ENCODE data around the gene ENOSF1. TPM values are rescaled to one million over a fixed set of nuclear protein-coding genes. Genes with fewer than 3 reads are reported as not detected.
A peak's percentile ranks its signal among the peaks of the same experiment; 100 is the strongest.
"Not testable (repeated sequence)": the region's sequence is repeated elsewhere in the genome, so short reads cannot be mapped to it uniquely, and the experiment has no call there.

ENOSF1 gene
- total and polyA plus RNA-seq, 10 of the 15 experiments (the other 5 are each of a cell fraction or from before 2014, with no cell fraction given): 12.5 to 43.3 (median 29.5) TPM

GRCh38 chr18:730692-731091 lies 18.3 kb upstream of the ENOSF1 start:
- no peaks in the 10 kb centered on the region for H3K9me3 ChIP-seq (replicated peaks; ENCODE audit: control insufficient read depth, insufficient read depth, low read length)
- BruUV-seq (replicated peaks): TSS peak; percentile 24
- POLR2A ChIA-PET: no interaction called here
- CTCF ChIA-PET: interaction anchor here (1.2 to 1.5 kb wide), 3 partner anchors 100 to 109 kb away, joined by 4 to 8 read pairs (median 4); no protein-coding TSS in a partner anchor
- intact Hi-C loops (cut with micrococcal nuclease; ENCODE audit: unreplicated experiment) (no loop called here), in situ Hi-C loops (cut with MboI) (loop anchor here (25.0 kb wide), 1 partner anchor 232 kb away; no protein-coding TSS in a partner anchor)
- peaks cover 0 to 2% of the 10 kb centered on the region in 2 experiments; a peak in 1 of 4 replicates for H3K36me3 ChIP-seq (ENCODE audit: control insufficient read depth in 2 of 2, insufficient read depth in 2 of 2, low read length in 1 of 2)
- H3K4me3 ChIP-seq: no peak overlapping the region
- no peaks in the 10 kb centered on the region for H3K27me3 ChIP-seq (replicated peaks in 1 of 2; ENCODE audit: control insufficient read depth in 2 of 2, insufficient read depth in 2 of 2, low read length in 1 of 2)
- H3K9ac ChIP-seq (ENCODE audit: control insufficient read depth, insufficient read depth, low read length): no peak overlapping the region
- FAIRE-seq (no peak), DNase-seq (ENCODE audit: low read depth, low spot score) (no peak), ATAC-seq (no peak)
- H2AFZ ChIP-seq (ENCODE audit: control insufficient read depth, low read depth, low read length): no peak overlapping the region
- SMC1A ChIA-PET (ENCODE audit: uncharacterized antibody, unreplicated experiment): interaction anchor here (1.0 to 1.8 kb wide), 2 partner anchors 9 to 100 kb away, joined by 4 to 5 read pairs; no protein-coding TSS in a partner anchor
- no peaks in the 10 kb centered on the region for H3K4me1 ChIP-seq (ENCODE audit: control insufficient read depth, insufficient read depth, low read length)
- TF ChIP-seq CBX3 (IDR thresholded peaks at IDR 0.05; ENCODE audit: borderline replicate concordance, low read depth) (no peak), PAX5 (IDR thresholded peaks at IDR 0.05; ENCODE audit: borderline replicate concordance, low read depth, low read length) (no peak), CBFB (IDR thresholded peaks at IDR 0.05; ENCODE audit: low read depth) (no peak), USF1 (IDR thresholded peaks at IDR 0.05; ENCODE audit: borderline replicate concordance, extremely low read length, insufficient read depth, low read depth, low read length) (no peak)
- RAD21 ChIA-PET (ENCODE audit: unreplicated experiment): no interaction called here
- no peaks in the 10 kb centered on the region for H4K20me1 ChIP-seq (ENCODE audit: control insufficient read depth, insufficient read depth)
- H3K4me2 ChIP-seq (ENCODE audit: control insufficient read depth, insufficient read depth): no peak overlapping the region
- no peaks in the 10 kb centered on the region for H3K79me2 ChIP-seq (ENCODE audit: control insufficient read depth, insufficient read depth, low read length)
- no peak overlapping the region for H3K27ac ChIP-seq (ENCODE audit: control insufficient read depth, insufficient read depth)

DNA sequence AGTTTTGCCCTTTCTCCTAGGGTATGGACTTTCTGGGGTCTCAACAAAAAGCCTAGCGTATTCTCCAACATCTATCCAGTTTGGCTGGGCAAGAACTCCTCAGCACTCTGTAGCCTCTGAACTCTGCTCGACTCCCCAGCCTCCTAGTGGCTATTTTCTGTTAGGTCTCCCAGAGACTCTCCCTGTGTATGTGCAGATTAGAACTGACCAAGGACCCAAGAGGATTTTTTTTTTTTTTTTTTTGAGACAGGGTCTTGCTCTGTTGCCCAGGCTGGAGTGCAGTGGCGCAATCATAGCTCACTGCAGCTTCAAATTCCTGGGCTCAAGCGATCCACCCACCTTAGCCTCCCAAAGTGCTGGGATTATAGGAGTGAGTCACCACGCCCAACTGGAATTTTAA lies 17.7 kb upstream of the ENOSF1 start:
- H3K9me3 ChIP-seq (replicated peaks; ENCODE audit: control insufficient read depth, insufficient read depth, low read length); intact Hi-C loops (cut with micrococcal nuclease; ENCODE audit: unreplicated experiment); BruUV-seq (replicated peaks); H3K79me2 ChIP-seq (ENCODE audit: control insufficient read depth, insufficient read depth, low read length); H3K4me1 ChIP-seq (ENCODE audit: control insufficient read depth, insufficient read depth, low read length); FAIRE-seq; H3K36me3 ChIP-seq (ENCODE audit: control insufficient read depth in 2 of 2, insufficient read depth in 2 of 2, low read length in 1 of 2); H2AFZ ChIP-seq (ENCODE audit: control insufficient read depth, low read depth, low read length); H3K27me3 ChIP-seq (replicated peaks in 1 of 2; ENCODE audit: control insufficient read depth in 2 of 2, insufficient read depth in 2 of 2, low read length in 1 of 2); DNase-seq (ENCODE audit: low read depth, low spot score); H3K9ac ChIP-seq (ENCODE audit: control insufficient read depth, insufficient read depth, low read length); H3K4me3 ChIP-seq; H3K4me2 ChIP-seq (ENCODE audit: control insufficient read depth, insufficient read depth); H3K27ac ChIP-seq (ENCODE audit: control insufficient read depth, insufficient read depth); RAD21 ChIA-PET (ENCODE audit: unreplicated experiment); H4K20me1 ChIP-seq (ENCODE audit: control insufficient read depth, insufficient read depth): not testable (repeated sequence)
- TF ChIP-seq RAD21 (IDR thresholded peaks at IDR 0.05; ENCODE audit: insufficient read depth, low read depth, low read length) (peak; percentile 33; the same call in 1 of the 2 replicates), CTCF (IDR thresholded peaks at IDR 0.05 in 2 of 3, conservative IDR thresholded peaks at IDR 0.05 in 1 of 3; ENCODE audit: control insufficient read depth in 2 of 3, extremely low read depth in 1 of 3, insufficient read depth in 1 of 3, low read depth in 3 of 3, low read length in 3 of 3) (peak; percentile 5 to 37 (median 34); a peak in 3 of 6 replicates)
- SMC1A ChIA-PET (ENCODE audit: uncharacterized antibody, unreplicated experiment): interaction anchor here (1.8 kb wide), 1 partner anchor 9 kb away, joined by 5 read pairs; no protein-coding TSS in a partner anchor
- POLR2A ChIA-PET: interaction anchor here (0.6 kb wide), 1 partner anchor 218 kb away, joined by 5 read pairs; no protein-coding TSS in a partner anchor
- in situ Hi-C loops (cut with MboI): loop anchor here (25.0 kb wide), 1 partner anchor 232 kb away; no protein-coding TSS in a partner anchor
- 80% methylated on average over 5 of the region's 5 CpGs for WGBS (ENCODE audit: insufficient coverage, insufficient replicate concordance, low lambda C conversion rate, missing lambda C conversion rate)
- CTCF ChIA-PET: interaction anchor here (1.0 to 1.4 kb wide), 2 partner anchors 10 to 110 kb away, joined by 3 to 4 read pairs; no protein-coding TSS in a partner anchor
- peak; percentile 76 for ATAC-seq

All from GM12878 (cell line).